HG03280 (cell line): Measurements from ENCODE around the gene CFAP43.
A peak's percentile ranks its signal among the peaks of the same experiment; 100 is the strongest.
"Not testable (repeated sequence)": the region's sequence is repeated elsewhere in the genome, so short reads cannot be mapped to it uniquely, and the experiment has no call there.

Source experiments
- ATAC-seq: cut with Tn5 transposase; IDR thresholded peaks from one replicate; pipeline ENCODE4 v1.9.1; 2021; ENCODE audit warnings: mild to moderate bottlenecking, moderate library complexity; ENCODE audit not compliant: unreplicated experiment

CFAP43 gene

DNA sequence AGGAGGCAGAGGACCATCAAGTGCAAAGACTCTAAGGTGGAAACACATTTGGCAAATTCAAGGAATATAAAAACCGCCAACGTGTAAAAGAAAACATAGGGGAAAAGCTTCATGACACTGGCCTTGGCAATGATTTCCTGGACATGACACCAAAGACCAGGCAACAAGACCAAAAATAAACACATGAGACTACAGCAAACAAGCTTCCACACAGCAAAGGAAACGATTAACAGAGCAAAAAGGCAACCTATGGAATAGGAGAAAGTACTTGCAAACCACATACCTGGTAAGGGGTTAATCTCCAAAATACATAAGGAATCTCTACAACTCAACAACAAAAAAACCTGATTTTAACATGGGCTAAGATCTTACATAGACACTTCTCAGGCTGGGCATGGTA lies 26.0 kb upstream of the CFAP43 start:
- ATAC-seq, result no peak

GRCh38 chr10:104257235-104257634 lies 25.1 kb upstream of the CFAP43 start:
- ATAC-seq, result no peak

GRCh38 chr10:104256335-104256961 lies 24.3 kb upstream of the CFAP43 start:
- no peak for ATAC-seq

DNA sequence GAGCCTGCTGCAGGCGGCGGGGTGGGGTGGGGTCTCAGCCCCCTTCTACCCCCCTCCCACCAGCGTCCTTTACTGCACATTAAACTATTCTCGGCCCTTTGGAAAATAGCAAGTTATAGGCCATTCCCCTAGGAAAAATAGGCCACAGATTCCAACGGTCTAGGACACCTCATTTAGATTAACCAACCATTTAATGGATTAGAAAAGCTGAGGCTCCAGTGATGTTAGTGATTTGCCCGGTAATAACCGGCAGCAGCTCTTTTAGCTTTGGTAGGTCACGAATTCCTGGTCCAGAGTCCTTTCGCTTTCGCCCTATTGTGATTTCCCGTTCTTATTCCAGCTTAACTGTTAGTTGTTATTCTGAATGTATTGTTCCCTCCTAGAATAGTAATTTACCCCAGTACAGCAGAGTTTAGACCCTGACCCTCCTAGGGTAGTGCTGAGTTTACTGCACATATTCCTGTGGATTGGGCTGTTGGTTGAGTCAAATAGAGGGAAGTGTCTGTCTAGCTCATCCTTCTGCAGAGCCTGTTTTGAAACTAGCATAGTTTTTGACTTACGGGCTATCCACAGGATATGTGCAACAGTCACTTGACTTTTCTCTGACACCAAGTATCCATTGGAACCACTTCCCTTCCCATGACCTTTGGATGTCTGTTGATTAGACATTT lies 23.3 kb upstream of the CFAP43 start:
- peak; percentile 28 for ATAC-seq

DNA sequence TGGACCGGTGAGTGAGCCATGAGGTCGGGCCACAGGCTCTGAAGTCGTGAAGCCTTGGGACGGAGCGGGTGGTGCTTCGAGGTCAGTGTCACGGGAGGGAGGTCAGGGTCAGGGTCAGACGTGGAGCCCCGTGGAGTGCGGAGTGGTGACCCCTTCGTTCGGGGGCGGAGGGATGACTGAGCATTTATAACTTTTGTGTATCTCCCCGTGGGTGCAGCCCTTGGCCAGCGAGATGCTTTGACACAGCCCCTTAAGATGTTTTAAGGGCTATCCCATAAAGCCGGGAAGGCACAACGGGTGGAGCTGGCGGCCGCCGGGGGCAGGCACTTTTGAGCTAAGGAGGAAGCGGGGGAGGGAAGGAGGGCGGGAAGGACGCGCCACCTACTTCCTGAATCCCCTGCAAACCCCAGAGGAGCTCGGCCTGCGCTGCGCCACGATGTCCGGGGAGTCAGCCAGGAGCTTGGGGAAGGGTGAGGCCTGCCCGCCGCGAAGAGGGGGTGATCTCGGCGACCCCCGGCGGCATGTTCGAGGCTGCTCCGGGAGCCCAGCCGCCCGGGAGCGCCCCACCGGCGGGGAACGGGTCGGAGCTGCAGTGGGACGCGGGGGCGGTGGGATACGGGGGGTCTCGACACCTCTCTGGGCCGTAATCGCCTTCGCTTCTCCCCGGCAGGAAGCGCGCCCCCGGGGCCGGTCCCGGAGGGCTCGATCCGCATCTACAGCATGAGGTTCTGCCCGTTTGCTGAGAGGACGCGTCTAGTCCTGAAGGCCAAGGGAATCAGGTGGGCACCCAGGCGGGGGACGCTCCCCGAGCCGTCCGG lies 22.5 kb upstream of the CFAP43 start, which contains the start of gene GSTO1:
Gene GSTO1, plus strand, starts transcription at position 400 of the 818 bp plus-strand sequence. Its CDS starts 37 bp downstream, at position 437.
- ATAC-seq, result peak; percentile 70

GRCh38 chr10:104253606-104254410 lies 21.6 kb upstream of the CFAP43 start:
- ATAC-seq, result no peak

- no peak for ATAC-seq
Measured at GRCh38 chr10:104253106-104253505, 20.9 kb upstream of the CFAP43 start.

DNA sequence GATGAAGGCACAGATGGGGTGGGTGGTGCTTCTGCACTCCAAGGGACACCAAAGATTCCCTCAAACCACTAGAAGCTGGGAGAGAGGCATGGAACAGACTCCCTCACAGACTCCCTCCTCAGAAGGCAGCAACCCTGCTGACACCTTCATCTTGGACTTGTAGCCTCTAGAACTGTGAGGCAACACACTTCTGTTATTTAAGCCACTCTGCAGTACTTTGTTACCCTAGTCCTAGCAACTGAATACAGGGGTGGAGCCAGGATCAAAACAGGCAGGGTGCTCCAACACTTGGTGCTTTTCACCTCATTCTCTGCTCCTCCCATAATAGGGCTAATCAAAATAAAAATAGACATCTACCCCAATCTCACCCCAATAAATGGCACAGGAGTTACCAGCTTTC lies 20.2 kb upstream of the CFAP43 start:
- ATAC-seq, result no peak

- ATAC-seq, result no peak
Measured at GRCh38 chr10:104251443-104251842, 19.3 kb upstream of the CFAP43 start.

DNA sequence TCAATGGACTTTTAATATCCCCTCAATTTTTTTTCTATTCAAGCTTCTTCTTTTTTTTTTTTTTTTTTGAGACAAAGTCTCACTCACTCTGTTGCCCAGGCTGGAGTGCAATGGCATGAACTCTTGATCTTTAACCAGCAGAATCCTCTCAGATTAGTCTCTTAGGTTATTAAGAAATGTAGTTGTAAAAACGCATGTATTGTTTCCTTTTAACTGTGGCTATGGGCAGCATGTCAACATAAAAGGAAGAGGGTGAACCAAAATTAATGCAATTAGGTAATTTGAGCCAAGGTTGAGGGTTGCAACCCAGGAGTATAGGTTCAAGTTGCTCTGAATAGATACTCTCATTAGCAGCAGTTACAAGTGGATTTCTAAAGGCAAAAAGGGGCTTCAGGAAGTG lies 18.2 kb upstream of the CFAP43 start:
- ATAC-seq, result no peak

DNA sequence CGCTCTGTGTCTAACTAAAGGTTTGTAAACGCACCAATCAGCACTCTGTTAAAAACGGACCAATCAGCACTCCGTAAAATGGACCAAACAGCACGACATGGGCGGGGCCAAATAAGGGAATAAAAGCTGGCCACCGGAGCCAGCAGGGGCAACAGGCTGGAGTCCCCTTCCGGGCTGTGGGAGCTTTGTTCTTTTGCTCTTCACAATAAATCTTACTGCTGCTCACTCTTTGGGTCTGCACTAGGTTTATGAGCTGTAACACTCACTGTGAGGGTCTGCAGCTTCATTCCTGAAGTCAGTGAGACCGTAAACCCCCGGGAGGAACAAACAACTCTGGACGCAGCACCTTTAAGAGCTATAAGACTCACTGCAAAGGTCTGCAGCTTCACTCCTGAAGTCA lies 16.8 kb upstream of the CFAP43 start:
- not testable (repeated sequence) for ATAC-seq

DNA sequence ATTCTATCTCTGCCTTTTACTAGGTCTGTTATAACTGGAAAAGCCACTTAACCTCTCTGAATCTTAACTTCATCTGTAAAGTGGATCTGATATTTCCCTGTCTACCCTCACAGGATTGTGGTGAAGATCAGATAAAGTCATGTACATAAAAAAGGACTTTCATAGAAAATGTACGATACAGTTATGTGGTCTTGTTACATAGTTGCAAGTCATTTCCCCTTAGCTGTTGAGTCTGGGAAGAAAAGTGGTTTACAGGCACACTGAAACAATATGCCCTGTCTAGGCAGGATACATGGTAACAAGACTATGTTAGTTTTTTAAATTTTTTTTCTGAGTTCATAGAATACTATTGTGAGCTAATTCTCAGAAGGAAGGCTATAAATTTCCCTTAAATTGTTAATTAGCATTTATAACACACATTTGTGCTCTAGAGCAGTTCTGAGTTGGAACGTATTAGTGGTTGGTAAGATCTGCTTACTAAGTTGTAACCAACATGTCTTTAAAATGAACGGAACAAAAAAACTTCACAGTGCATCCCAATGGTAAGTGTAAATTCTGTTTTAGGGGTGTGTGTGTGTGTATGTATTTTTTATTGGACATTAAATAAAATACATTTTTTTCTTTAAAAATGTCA lies 15.5 kb upstream of the CFAP43 start:
- no peak for ATAC-seq

DNA sequence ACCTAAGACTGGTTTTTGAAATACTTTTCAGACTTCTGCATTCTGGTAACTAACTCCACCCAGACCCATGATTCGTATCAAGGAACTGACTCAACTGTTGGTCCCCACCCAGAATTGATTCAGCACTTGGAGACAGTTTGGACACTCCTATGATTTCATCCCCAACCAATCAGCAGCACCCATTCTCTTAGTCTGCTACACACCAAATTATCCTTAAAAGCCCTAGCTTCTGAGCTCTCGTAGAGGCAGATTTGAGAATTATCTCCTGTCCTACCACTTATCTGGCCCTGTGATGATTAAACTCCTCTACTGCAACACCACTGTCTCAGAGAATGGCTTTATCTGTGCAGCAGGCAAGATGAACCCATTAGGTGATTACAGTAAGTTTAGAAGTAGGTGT lies 14.8 kb upstream of the CFAP43 start:
- ATAC-seq, result no peak

GRCh38 chr10:104245066-104245632 lies 13.0 kb upstream of the CFAP43 start:
- no peak for ATAC-seq

- no peak for ATAC-seq
Measured at GRCh38 chr10:104243512-104243911, 11.3 kb upstream of the CFAP43 start.

- ATAC-seq, result not testable (repeated sequence)
Measured at GRCh38 chr10:104243009-104243408, 10.8 kb upstream of the CFAP43 start.

DNA sequence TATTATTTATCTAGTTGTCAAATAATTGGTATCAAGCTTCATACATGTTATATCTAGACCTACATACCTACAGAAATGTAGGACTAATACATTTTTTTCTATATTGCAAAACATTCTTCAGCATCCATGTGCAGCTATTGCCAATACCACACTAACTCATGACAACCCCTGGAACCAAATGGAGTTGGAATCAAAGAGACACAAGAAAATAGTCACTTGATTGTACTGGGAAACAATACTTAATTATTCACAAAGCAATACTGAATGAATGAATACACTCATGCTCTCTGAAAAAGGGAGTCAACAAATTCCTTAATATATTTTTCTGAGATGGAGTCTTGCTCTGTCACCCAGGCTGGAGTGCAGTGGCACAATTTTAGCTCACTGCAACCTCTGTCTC lies 10.4 kb upstream of the CFAP43 start:
- no peak for ATAC-seq

DNA sequence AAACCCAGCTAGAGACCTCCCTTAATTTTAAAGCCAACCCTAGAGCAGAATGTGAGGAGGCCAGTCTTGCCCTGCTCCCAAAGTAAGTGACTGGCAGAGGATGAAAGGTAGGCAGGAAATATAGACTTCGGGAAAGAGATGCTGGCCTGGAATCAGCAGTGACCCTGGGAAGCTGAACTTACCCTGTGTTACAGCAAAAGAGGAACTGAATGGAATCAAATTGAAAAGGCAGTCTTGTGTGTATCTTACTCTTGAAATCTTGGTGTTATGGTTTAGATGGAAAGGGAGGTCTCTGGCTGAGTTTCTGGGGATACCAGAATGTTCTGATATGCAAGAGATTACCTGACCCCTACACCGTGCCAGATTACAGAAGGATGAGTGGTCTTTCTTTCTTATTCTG lies 7.9 kb upstream of the CFAP43 start:
- no peak for ATAC-seq

GRCh38 chr10:104235801-104236200 lies 3.6 kb upstream of the CFAP43 start:
- ATAC-seq, result no peak

DNA sequence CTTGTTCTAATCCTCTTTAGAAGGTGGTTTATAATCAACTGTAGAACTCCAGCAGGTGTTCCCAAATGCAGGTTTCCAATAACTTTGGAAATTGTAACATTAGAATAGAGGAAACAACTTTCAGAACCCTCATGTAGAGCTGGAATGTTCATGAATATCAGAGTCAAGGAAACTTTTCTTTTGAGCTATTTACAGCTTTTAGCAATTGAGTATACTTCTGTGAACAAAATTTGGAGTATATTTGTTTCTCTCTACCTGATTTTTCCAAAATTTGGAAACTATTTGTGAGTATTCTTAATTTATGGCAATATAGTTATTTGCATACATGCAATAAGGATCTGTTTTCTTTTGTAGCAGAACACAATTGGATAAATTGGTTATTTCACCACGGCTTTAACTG lies 2.8 kb upstream of the CFAP43 start:
- ATAC-seq, result no peak
